ENCODE measurements around the gene HINT1. TPM values are rescaled to one million over a fixed set of nuclear protein-coding genes. Genes with fewer than 3 reads are reported as not detected.
"Not testable (repeated sequence)": the region's sequence is repeated elsewhere in the genome, so short reads cannot be mapped to it uniquely, and the experiment has no call there.

The HINT1 gene
- total RNA-seq, 1 experiment from 2014 or later: 249 TPM

DNA sequence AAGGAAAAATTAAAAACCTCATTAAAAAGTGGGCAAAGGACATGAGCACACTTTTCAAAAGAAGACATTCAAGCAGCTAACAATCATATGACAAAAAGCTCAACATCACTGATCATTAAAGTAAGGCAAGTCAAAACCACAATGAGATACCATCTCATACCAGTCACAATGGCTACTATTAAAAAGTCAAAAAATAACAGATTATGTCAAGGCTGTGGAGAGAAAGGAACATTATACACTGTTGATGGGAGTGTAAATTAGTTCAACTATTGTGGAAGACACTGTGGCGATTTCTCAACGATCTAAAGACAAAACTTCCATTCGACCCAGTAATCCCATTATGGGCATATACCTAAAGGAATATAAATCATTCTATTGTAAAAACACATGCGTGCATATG lies 35.8 kb downstream of the HINT1 start:
- Histone ChIP-seq H2BK20ac (ENCODE audit: low read depth, low read length, poor library complexity, severe bottlenecking) (no peak overlapping the region), H4K91ac (ENCODE audit: insufficient read length, low read depth, low read length) (no peak overlapping the region), H3K4ac (ENCODE audit: low read depth, low read length) (no peak overlapping the region), H3K27ac (ENCODE audit: insufficient read length, low read depth, low read length) (no peak overlapping the region), H3K9me3 (ENCODE audit: control insufficient read depth, low read depth, low read length) (no peaks in the 10 kb centered on the region), H3K4me2 (ENCODE audit: insufficient read depth, insufficient read length, low read length) (no peak overlapping the region), H2BK120ac (ENCODE audit: low read depth, low read length, poor library complexity, severe bottlenecking) (no peak overlapping the region), H3K56ac (ENCODE audit: insufficient read length, low read depth, low read length) (no peak overlapping the region), H3K4me1 (ENCODE audit: insufficient read depth, low read length) (no peaks in the 10 kb centered on the region), H2AK5ac (ENCODE audit: insufficient read length, low read length) (no peak overlapping the region), H3T11ph (ENCODE audit: low read length) (no peak overlapping the region), H3K14ac (ENCODE audit: insufficient read depth, low read length) (no peak overlapping the region), H3K23ac (ENCODE audit: insufficient read length, low read depth, low read length) (no peak overlapping the region), H4K20me1 (ENCODE audit: control insufficient read depth, insufficient read depth, insufficient read length) (no peaks in the 10 kb centered on the region), H3K18ac (ENCODE audit: insufficient read length, low read depth, low read length) (no peak overlapping the region), H2BK15ac (ENCODE audit: low read depth, low read length) (no peak overlapping the region), H3K79me2 (ENCODE audit: insufficient read depth, low read length) (no peaks in the 10 kb centered on the region), H2BK12ac (ENCODE audit: insufficient read length, low read depth, low read length) (no peak overlapping the region), H4K5ac (ENCODE audit: insufficient read length, low read depth, low read length) (no peak overlapping the region), H2BK5ac (ENCODE audit: insufficient read length, low read length) (no peak overlapping the region), H3K27me3 (ENCODE audit: insufficient read depth, low read length) (no peaks in the 10 kb centered on the region), H3K9ac (ENCODE audit: extremely low read depth, insufficient read length, low read length) (no peak overlapping the region), H4K8ac (replicated peaks; ENCODE audit: insufficient read length, low read depth, low read length) (no peak overlapping the region), H3K23me2 (ENCODE audit: insufficient read length, low read depth, low read length, poor library complexity, severe bottlenecking) (no peaks in the 10 kb centered on the region), H3K79me1 (ENCODE audit: insufficient read depth, low read depth, low read length, poor library complexity, severe bottlenecking) (no peaks in the 10 kb centered on the region), H2AFZ (ENCODE audit: low read length) (no peak overlapping the region)
- Mint-ChIP-seq H3K4me1 (no peaks in the 10 kb centered on the region; a peak in 1 of 4 replicates), H3K36me3 (ENCODE audit: insufficient read depth in 1 of 3, low read depth in 3 of 3) (peaks cover 0 to 9% (median 3%) of the 10 kb centered on the region in 3 experiments; a peak in 4 of 7 replicates), H3K4me3 (no peak overlapping the region), H3K27me3 (ENCODE audit: low read depth) (no peaks in the 10 kb centered on the region), H3K27ac (no peak overlapping the region), H3K9me3 (peaks cover 21 to 22% of the 10 kb centered on the region in 2 experiments)
- no peak for DNase-seq
- TF ChIP-seq, protein P1, sequence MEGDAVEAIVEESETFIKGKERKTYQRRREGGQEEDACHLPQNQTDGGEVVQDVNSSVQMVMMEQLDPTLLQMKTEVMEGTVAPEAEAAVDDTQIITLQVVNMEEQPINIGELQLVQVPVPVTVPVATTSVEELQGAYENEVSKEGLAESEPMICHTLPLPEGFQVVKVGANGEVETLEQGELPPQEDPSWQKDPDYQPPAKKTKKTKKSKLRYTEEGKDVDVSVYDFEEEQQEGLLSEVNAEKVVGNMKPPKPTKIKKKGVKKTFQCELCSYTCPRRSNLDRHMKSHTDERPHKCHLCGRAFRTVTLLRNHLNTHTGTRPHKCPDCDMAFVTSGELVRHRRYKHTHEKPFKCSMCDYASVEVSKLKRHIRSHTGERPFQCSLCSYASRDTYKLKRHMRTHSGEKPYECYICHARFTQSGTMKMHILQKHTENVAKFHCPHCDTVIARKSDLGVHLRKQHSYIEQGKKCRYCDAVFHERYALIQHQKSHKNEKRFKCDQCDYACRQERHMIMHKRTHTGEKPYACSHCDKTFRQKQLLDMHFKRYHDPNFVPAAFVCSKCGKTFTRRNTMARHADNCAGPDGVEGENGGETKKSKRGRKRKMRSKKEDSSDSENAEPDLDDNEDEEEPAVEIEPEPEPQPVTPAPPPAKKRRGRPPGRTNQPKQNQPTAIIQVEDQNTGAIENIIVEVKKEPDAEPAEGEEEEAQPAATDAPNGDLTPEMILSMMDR (conservative IDR thresholded peaks at IDR 0.05): no peak
- WGBS (ENCODE audit: extremely low coverage, insufficient read length, low lambda C conversion rate): no CpG with 5 or more reads among the region's 4 CpGs

DNA sequence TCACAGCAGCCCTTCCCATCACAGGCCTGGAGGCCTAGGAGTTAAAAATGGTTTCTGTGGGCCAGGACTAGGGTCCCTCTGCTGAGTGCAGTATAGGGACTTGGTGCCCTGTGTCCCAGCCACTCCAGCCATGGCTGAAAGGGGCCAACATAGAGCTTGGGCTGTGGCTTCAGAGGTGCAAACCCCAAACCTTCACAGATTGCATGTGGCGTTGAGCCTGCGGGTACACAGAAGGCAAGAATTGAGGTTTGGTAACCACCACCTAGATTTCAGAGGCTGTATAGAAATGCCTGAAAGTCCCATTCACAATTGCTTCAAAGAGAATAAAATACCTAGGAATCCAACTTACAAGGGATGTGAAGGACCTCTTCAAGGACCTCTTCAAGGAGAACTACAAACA lies 37.8 kb downstream of the HINT1 start:
- not testable (repeated sequence) for H4K91ac ChIP-seq (ENCODE audit: insufficient read length, low read depth, low read length); H3K23ac ChIP-seq (ENCODE audit: insufficient read length, low read depth, low read length); H3K27ac Mint-ChIP-seq; H2AK5ac ChIP-seq (ENCODE audit: insufficient read length, low read length); H4K5ac ChIP-seq (ENCODE audit: insufficient read length, low read depth, low read length); H3K9me3 ChIP-seq (ENCODE audit: control insufficient read depth, low read depth, low read length); DNase-seq; H3K23me2 ChIP-seq (ENCODE audit: insufficient read length, low read depth, low read length, poor library complexity, severe bottlenecking); H3K4me1 ChIP-seq (ENCODE audit: insufficient read depth, low read length); H3K4me2 ChIP-seq (ENCODE audit: insufficient read depth, insufficient read length, low read length); H4K20me1 ChIP-seq (ENCODE audit: control insufficient read depth, insufficient read depth, insufficient read length); H3K27me3 ChIP-seq (ENCODE audit: insufficient read depth, low read length); H3T11ph ChIP-seq (ENCODE audit: low read length); H3K18ac ChIP-seq (ENCODE audit: insufficient read length, low read depth, low read length); H3K14ac ChIP-seq (ENCODE audit: insufficient read depth, low read length); H2BK12ac ChIP-seq (ENCODE audit: insufficient read length, low read depth, low read length); H3K27me3 Mint-ChIP-seq (ENCODE audit: low read depth); H3K4me1 Mint-ChIP-seq; H2BK20ac ChIP-seq (ENCODE audit: low read depth, low read length, poor library complexity, severe bottlenecking); H3K4ac ChIP-seq (ENCODE audit: low read depth, low read length); H2BK120ac ChIP-seq (ENCODE audit: low read depth, low read length, poor library complexity, severe bottlenecking); H3K4me3 Mint-ChIP-seq; H2BK15ac ChIP-seq (ENCODE audit: low read depth, low read length); H2BK5ac ChIP-seq (ENCODE audit: insufficient read length, low read length); H3K56ac ChIP-seq (ENCODE audit: insufficient read length, low read depth, low read length); H3K27ac ChIP-seq (ENCODE audit: insufficient read length, low read depth, low read length); H3K9ac ChIP-seq (ENCODE audit: extremely low read depth, insufficient read length, low read length); H2AFZ ChIP-seq (ENCODE audit: low read length); H3K79me1 ChIP-seq (ENCODE audit: insufficient read depth, low read depth, low read length, poor library complexity, severe bottlenecking); H3K79me2 ChIP-seq (ENCODE audit: insufficient read depth, low read length); H4K8ac ChIP-seq (replicated peaks; ENCODE audit: insufficient read length, low read depth, low read length)
- Mint-ChIP-seq H3K36me3 (ENCODE audit: insufficient read depth in 1 of 3, low read depth in 3 of 3) (peaks cover 5 to 15% (median 7%) of the 10 kb centered on the region in 3 experiments), H3K9me3 (peaks cover 29 to 33% of the 10 kb centered on the region in 2 experiments)
- no CpG with 5 or more reads among the region's 2 CpGs for WGBS (ENCODE audit: extremely low coverage, insufficient read length, low lambda C conversion rate)

Measured in H9 (cell line).